ENCODE measurements around the gene FAM107A. TPM values are rescaled to one million over a fixed set of nuclear protein-coding genes. Genes with fewer than 3 reads are reported as not detected.

Gene FAM107A
- total RNA-seq, 1 donor from 2014 or later: not detected

- Histone ChIP-seq H3K4me1 (ENCODE audit: insufficient read depth, low read length) (peaks cover 19% of the 10 kb centered on the region), H3K4me3 (ENCODE audit: insufficient read depth, low read depth, low read length) (no peak overlapping the region), H3K27me3 (ENCODE audit: insufficient read depth, low read length) (no peaks in the 10 kb centered on the region), H3K4me2 (ENCODE audit: low read length) (no peak overlapping the region), H3K36me3 (ENCODE audit: insufficient read depth, low read length) (no peaks in the 10 kb centered on the region), H3K9me3 (ENCODE audit: insufficient read depth, low read depth, low read length) (no peaks in the 10 kb centered on the region), H4K20me1 (ENCODE audit: insufficient read depth, low read length) (no peaks in the 10 kb centered on the region), H3K79me2 (ENCODE audit: insufficient read depth, low read length) (no peaks in the 10 kb centered on the region), H3K27ac (ENCODE audit: low read depth, low read length) (no peak overlapping the region), H3K9ac (ENCODE audit: low read length) (no peak overlapping the region), H2AFZ (ENCODE audit: low read depth, low read length) (no peak overlapping the region)
- Mint-ChIP-seq H3K4me1 (ENCODE audit: low read depth, unreplicated experiment) (no peaks in the 10 kb centered on the region), H3K4me3 (ENCODE audit: unreplicated experiment) (no peak overlapping the region), H3K36me3 (ENCODE audit: low read depth, unreplicated experiment) (peaks cover 3% of the 10 kb centered on the region), H3K9me3 (ENCODE audit: unreplicated experiment) (peaks cover 7% of the 10 kb centered on the region), H3K27me3 (ENCODE audit: low read depth, unreplicated experiment) (peaks cover 10% of the 10 kb centered on the region), H3K27ac (ENCODE audit: unreplicated experiment) (no peak overlapping the region)
- FAIRE-seq (no peak), DNase-seq (ENCODE audit: low read depth) (no peak)
- no peak for TF ChIP-seq EZH2 (IDR thresholded peaks at IDR 0.05; ENCODE audit: insufficient read depth, low read length)
- TF ChIP-seq, protein P1, sequence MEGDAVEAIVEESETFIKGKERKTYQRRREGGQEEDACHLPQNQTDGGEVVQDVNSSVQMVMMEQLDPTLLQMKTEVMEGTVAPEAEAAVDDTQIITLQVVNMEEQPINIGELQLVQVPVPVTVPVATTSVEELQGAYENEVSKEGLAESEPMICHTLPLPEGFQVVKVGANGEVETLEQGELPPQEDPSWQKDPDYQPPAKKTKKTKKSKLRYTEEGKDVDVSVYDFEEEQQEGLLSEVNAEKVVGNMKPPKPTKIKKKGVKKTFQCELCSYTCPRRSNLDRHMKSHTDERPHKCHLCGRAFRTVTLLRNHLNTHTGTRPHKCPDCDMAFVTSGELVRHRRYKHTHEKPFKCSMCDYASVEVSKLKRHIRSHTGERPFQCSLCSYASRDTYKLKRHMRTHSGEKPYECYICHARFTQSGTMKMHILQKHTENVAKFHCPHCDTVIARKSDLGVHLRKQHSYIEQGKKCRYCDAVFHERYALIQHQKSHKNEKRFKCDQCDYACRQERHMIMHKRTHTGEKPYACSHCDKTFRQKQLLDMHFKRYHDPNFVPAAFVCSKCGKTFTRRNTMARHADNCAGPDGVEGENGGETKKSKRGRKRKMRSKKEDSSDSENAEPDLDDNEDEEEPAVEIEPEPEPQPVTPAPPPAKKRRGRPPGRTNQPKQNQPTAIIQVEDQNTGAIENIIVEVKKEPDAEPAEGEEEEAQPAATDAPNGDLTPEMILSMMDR (IDR thresholded peaks at IDR 0.05; ENCODE audit: insufficient read depth, low read depth, low read length): no peak
These were observed 3.6 kb downstream of the FAM107A start for GRCh38 chr3:58573640-58574039.

DNA sequence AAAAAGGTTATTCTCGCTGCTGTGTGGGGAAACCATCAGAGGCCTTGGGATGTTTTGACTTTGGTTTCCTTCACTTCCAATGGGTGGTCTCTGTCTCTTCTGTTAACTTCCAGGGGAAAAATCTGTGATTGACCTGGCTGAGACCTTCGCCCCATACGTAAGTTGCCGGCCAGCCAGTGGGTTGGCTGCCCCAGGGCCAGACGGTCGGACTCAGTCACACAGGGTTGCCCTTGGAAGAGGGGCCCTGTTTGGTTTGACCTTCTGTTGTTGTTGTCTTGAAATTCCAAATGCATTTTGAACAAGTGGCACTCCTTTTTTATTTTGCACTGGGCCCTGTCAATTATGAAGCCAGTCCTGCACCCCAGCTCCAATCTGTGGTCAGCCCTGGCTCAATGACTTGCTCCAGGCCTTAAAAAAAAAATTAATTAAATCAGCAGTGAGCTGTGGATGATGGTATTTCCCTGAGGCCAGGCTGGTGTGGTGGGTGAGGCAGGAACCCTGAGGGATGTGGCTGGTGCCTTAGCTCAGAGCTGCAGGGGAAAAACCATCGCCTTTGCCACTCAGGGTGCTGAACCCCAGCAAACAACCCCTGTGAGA is 4.5 kb downstream of the FAM107A start:
- FAIRE-seq: no peak
- no peak overlapping the region for H3K27ac Mint-ChIP-seq (ENCODE audit: unreplicated experiment)
- H3K27me3 Mint-ChIP-seq (ENCODE audit: low read depth, unreplicated experiment): peaks cover 11% of the 10 kb centered on the region

More for the DNA sequence above, 4.5 kb downstream of the FAM107A start:
- Histone ChIP-seq H3K4me3 (ENCODE audit: insufficient read depth, low read depth, low read length) (no peak overlapping the region), H3K9me3 (ENCODE audit: insufficient read depth, low read depth, low read length) (no peaks in the 10 kb centered on the region), H3K27me3 (ENCODE audit: insufficient read depth, low read length) (no peaks in the 10 kb centered on the region), H4K20me1 (ENCODE audit: insufficient read depth, low read length) (no peaks in the 10 kb centered on the region), H2AFZ (ENCODE audit: low read depth, low read length) (no peak overlapping the region), H3K79me2 (ENCODE audit: insufficient read depth, low read length) (no peaks in the 10 kb centered on the region), H3K27ac (ENCODE audit: low read depth, low read length) (no peak overlapping the region), H3K4me1 (ENCODE audit: insufficient read depth, low read length) (peaks cover 19% of the 10 kb centered on the region), H3K9ac (ENCODE audit: low read length) (no peak overlapping the region), H3K4me2 (ENCODE audit: low read length) (no peak overlapping the region), H3K36me3 (ENCODE audit: insufficient read depth, low read length) (no peaks in the 10 kb centered on the region)
- Mint-ChIP-seq H3K36me3 (ENCODE audit: low read depth, unreplicated experiment) (peaks cover 3% of the 10 kb centered on the region), H3K9me3 (ENCODE audit: unreplicated experiment) (peaks cover 7% of the 10 kb centered on the region), H3K4me1 (ENCODE audit: low read depth, unreplicated experiment) (no peaks in the 10 kb centered on the region), H3K4me3 (ENCODE audit: unreplicated experiment) (no peak overlapping the region)
- DNase-seq (ENCODE audit: low read depth): no peak
- TF ChIP-seq, protein P1 (IDR thresholded peaks at IDR 0.05; ENCODE audit: insufficient read depth, low read depth, low read length): no peak
- TF ChIP-seq EZH2 (IDR thresholded peaks at IDR 0.05; ENCODE audit: insufficient read depth, low read length): no peak

Measured in astrocyte (in vitro differentiated cells and primary cell).